ENCODE data around the gene SCNN1G. TPM values are rescaled to one million over a fixed set of nuclear protein-coding genes. Genes with fewer than 3 reads are reported as not detected.

The SCNN1G gene
- polyA plus RNA-seq, 2 of the 4 experiments (the other 2 are of a cell fraction): 0.03 to 0.05 TPM

- no peak for ATAC-seq
- FAIRE-seq: no peak
- Histone ChIP-seq H3K9me3 (0 out of 3 replicates have a peak, but pooled peaks cover 2% of the 10 kb centered on the region), H3K27ac (no peak overlapping the region), H3K4me3 (no peak overlapping the region), H3K4me1 (no peaks in the 10 kb centered on the region), H3K4me2 (no peak overlapping the region)
- 31% methylated on average over 3 of the region's 3 CpGs for WGBS (ENCODE audit: missing lambda C conversion rate)
- DNase-seq (ENCODE audit: low read depth in 1 of 2, low spot score in 1 of 2): no peak
- ChIA-PET POLR2A (no interaction called here), CTCF (interaction anchor here (1.3 to 1.6 kb wide), 3 partner anchors 9 to 22 kb away, joined by 3 to 5 read pairs (median 3); partner anchors contain the start of gene SCNN1G)
- TF ChIP-seq MAZ (IDR thresholded peaks at IDR 0.05; ENCODE audit: borderline replicate concordance, low read depth, low read length) (no peak), USF2 (IDR thresholded peaks at IDR 0.05) (no peak), NPAS2 (CRISPR knock-in tag; IDR thresholded peaks at IDR 0.05; ENCODE audit: borderline replicate concordance) (no peak), POLR2A (IDR thresholded peaks at IDR 0.05; ENCODE audit: low read length) (no peak), JUN (IDR thresholded peaks at IDR 0.05) (no peak), MAX (IDR thresholded peaks at IDR 0.05) (no peak), CBX8 (IDR thresholded peaks at IDR 0.05) (no peak), HOXB13 (CRISPR knock-in tag; IDR thresholded peaks at IDR 0.05; ENCODE audit: low read depth) (no peak), CHD4 (IDR thresholded peaks at IDR 0.05; ENCODE audit: borderline replicate concordance) (no peak), MYC (IDR thresholded peaks at IDR 0.05; ENCODE audit: borderline replicate concordance, low read length) (no peak)
Observed at GRCh38 chr16:23160574-23160973, 22.0 kb upstream of the SCNN1G start.

GRCh38 chr16:23163921-23164320 lies 18.6 kb upstream of the SCNN1G start:
- no peak for ATAC-seq
- POLR2A ChIA-PET: no interaction called here
- 54% methylated on average over 2 of the region's 2 CpGs for WGBS (ENCODE audit: missing lambda C conversion rate)

GRCh38 chr16:23164736-23165135 lies 17.8 kb upstream of the SCNN1G start:
- no peak overlapping the region for H3K27ac ChIP-seq
- TF ChIP-seq HOXA7 (CRISPR knock-in tag; IDR thresholded peaks at IDR 0.05): no peak
- TF ChIP-seq POLR2AphosphoS2 (conservative IDR thresholded peaks at IDR 0.05; ENCODE audit: low read length): no peak
- no peak for TF ChIP-seq MAFK (IDR thresholded peaks at IDR 0.05; ENCODE audit: partially characterized antibody)
- TF ChIP-seq ZC3H11A (IDR thresholded peaks at IDR 0.05): no peak
- TF ChIP-seq JUNB (IDR thresholded peaks at IDR 0.05): no peak
- TF ChIP-seq RAD21 (conservative IDR thresholded peaks at IDR 0.05 in 1 of 2, IDR thresholded peaks at IDR 0.05 in 1 of 2): no peak
- no peak for TF ChIP-seq POLR2A (IDR thresholded peaks at IDR 0.05; ENCODE audit: low read length)
- no peak for TF ChIP-seq BHLHE40 (IDR thresholded peaks at IDR 0.05; ENCODE audit: low read depth, low read length)
- no peak for TF ChIP-seq ZFP36 (IDR thresholded peaks at IDR 0.05; ENCODE audit: borderline replicate concordance, partially characterized antibody)
- no peak for TF ChIP-seq HOXB5 (CRISPR knock-in tag; IDR thresholded peaks at IDR 0.05)
- TF ChIP-seq CEBPB (IDR thresholded peaks at IDR 0.05): no peak
- TF ChIP-seq TFCP2L1 (CRISPR knock-in tag; IDR thresholded peaks at IDR 0.05): no peak
- TF ChIP-seq RARB (CRISPR knock-in tag; IDR thresholded peaks at IDR 0.05): no peak
- TF ChIP-seq HMGXB4 (CRISPR knock-in tag; IDR thresholded peaks at IDR 0.05; ENCODE audit: borderline replicate concordance): no peak
- TF ChIP-seq MAX (IDR thresholded peaks at IDR 0.05): no peak
- TF ChIP-seq EP300 (IDR thresholded peaks at IDR 0.05): no peak
- no peak for TF ChIP-seq NFE2L2 (conservative IDR thresholded peaks at IDR 0.05; ENCODE audit: low read length)
- TF ChIP-seq JUN (IDR thresholded peaks at IDR 0.05): no peak
- TF ChIP-seq MAZ (IDR thresholded peaks at IDR 0.05; ENCODE audit: borderline replicate concordance, low read depth, low read length): no peak
- TF ChIP-seq ZNF302 (CRISPR knock-in tag; IDR thresholded peaks at IDR 0.05): no peak
- no peak overlapping the region for H3K4me3 ChIP-seq
- ChIA-PET POLR2A (no interaction called here), CTCF (no interaction called here)
- H3K9me3 ChIP-seq: peaks cover 9% of the 10 kb centered on the region; the same call in 2 of the 3 replicates
- 35% methylated on average over 4 of the region's 4 CpGs for WGBS (ENCODE audit: missing lambda C conversion rate)
- FAIRE-seq: no peak
- DNase-seq (ENCODE audit: low read depth in 1 of 2, low spot score in 1 of 2): no peak
- H3K4me1 ChIP-seq: no peaks in the 10 kb centered on the region
- ATAC-seq: no peak
- no peak overlapping the region for H3K4me2 ChIP-seq

More at GRCh38 chr16:23163921-23164320, 18.6 kb upstream of the SCNN1G start:
- TF ChIP-seq PHF8 (IDR thresholded peaks at IDR 0.05; ENCODE audit: borderline replicate concordance, low read depth) (no peak), HEYL (CRISPR knock-in tag; IDR thresholded peaks at IDR 0.05) (no peak), RNF2 (IDR thresholded peaks at IDR 0.05; ENCODE audit: borderline replicate concordance, low read depth) (no peak), TP53 (CRISPR knock-in tag; IDR thresholded peaks at IDR 0.05) (no peak), PBX3 (IDR thresholded peaks at IDR 0.05) (no peak), ZSCAN20 (CRISPR knock-in tag; IDR thresholded peaks at IDR 0.05) (no peak)
- FAIRE-seq: no peak
- Histone ChIP-seq H3K27ac (no peak overlapping the region), H3K9me3 (peaks cover 9% of the 10 kb centered on the region; the same call in 2 of the 3 replicates), H3K4me1 (no peaks in the 10 kb centered on the region), H3K4me3 (no peak overlapping the region), H3K4me2 (no peak overlapping the region)
- DNase-seq (ENCODE audit: low read depth in 1 of 2, low spot score in 1 of 2): no peak
- CTCF ChIA-PET: interaction anchor here (1.0 kb wide), 3 partner anchors 12 to 270 kb away, joined by 3 to 5 read pairs (median 3); no protein-coding TSS in a partner anchor
